Gastroesophageal sphincter (tissue), 4 donors: ENCODE data around the gene MIB1. TPM values are rescaled to one million over a fixed set of nuclear protein-coding genes. Genes with fewer than 3 reads are reported as not detected.
"Not testable (repeated sequence)": the region's sequence is repeated elsewhere in the genome, so short reads cannot be mapped to it uniquely, and the experiment has no call there.

Experiments
- ATAC-seq: fragments of 150-250 bp; one replicate; pipeline ENCODE4 v1.9.1; 2016; ENCODE audit warnings: mild to moderate bottlenecking, moderate library complexity
- H3K27ac ChIP-seq, 4 donors: fragments of 200-600 bp; sonication (generic) in 3 of 4; 1 replicate in 3 of 4; 2 replicates in 1 of 4; pipeline ENCODE4 v1.5.1; 2016 to 2019
- H3K27me3 ChIP-seq: fragments of 200-600 bp; sonication (generic); one replicate; pipeline ENCODE4 v1.5.1; 2019
- H3K36me3 ChIP-seq, 2 donors: fragments of 200-600 bp; sonication (generic); one replicate each; pipeline ENCODE4 v1.5.1; 2019; ENCODE audit warnings: control low read depth in 1 of 2
- H3K4me1 ChIP-seq, 3 donors: fragments of 200-600 bp; sonication (generic); 1 replicate in 2 of 3; 2 replicates in 1 of 3; pipeline ENCODE4 v1.5.1; 2016 to 2019; ENCODE audit warnings: control low read depth in 2 of 3
- H3K4me3 ChIP-seq, 2 donors: fragments of 200-600 bp; sonication (generic); one replicate each; pipeline ENCODE4 v1.5.1; 2019; ENCODE audit warnings: mild to moderate bottlenecking in 1 of 2, moderate library complexity in 1 of 2
- H3K9me3 ChIP-seq, 3 donors: fragments of 200-600 bp; sonication (generic); one replicate each; pipeline ENCODE4 v1.5.1; 2017 to 2019; ENCODE audit warnings: control low read depth in 2 of 3
- EP300 ChIP-seq: sonication (generic); formaldehyde crosslinking; IDR thresholded peaks from one replicate; pipeline ENCODE4 v1.6.1; 2017; ENCODE audit warnings: antibody characterized with exemption, mild to moderate bottlenecking
- POLR2A ChIP-seq, 2 donors: fragments of 450-650 bp; IDR thresholded peaks; one replicate each; pipeline ENCODE4 v1.6.1; 2017; ENCODE audit warnings: antibody characterized with exemption in 2 of 2, mild to moderate bottlenecking in 2 of 2, moderate library complexity in 1 of 2
- POLR2AphosphoS5 ChIP-seq: sonication (generic); formaldehyde crosslinking; IDR thresholded peaks from one replicate; pipeline ENCODE4 v1.6.1; 2017; ENCODE audit warnings: antibody characterized with exemption
- WGBS, 2 donors: methylation state at CpG; one replicate each; pipeline ENCODE4 v1.1.5; 2018; ENCODE audit warnings: low coverage in 1 of 2; 5-methylcytosine and 5-hydroxymethylcytosine counted together
- total RNA-seq, 4 donors: library from RNA; depleted of rRNA; stranded (reverse); fragments of >200 nt; gene quantifications; one replicate each; pipeline ENCODE4 v1.1.0, GENCODE V29; 2016
- TF ChIP-seq, protein P1 (sequence below), 4 experiments: fragments of 200-600 bp in 2 of 4; fragments of 450-650 bp in 2 of 4; sonication (generic) in 1 of 4; IDR thresholded peaks; one replicate each; pipeline ENCODE4 v1.5.1; 2017 to 2019; ENCODE audit warnings: antibody characterized with exemption in 4 of 4, mild to moderate bottlenecking in 2 of 4, moderate library complexity in 2 of 4

The MIB1 gene
- total RNA-seq, 4 donors from 2014 or later, result 43.7 to 57.7 (median 47.3) TPM

DNA sequence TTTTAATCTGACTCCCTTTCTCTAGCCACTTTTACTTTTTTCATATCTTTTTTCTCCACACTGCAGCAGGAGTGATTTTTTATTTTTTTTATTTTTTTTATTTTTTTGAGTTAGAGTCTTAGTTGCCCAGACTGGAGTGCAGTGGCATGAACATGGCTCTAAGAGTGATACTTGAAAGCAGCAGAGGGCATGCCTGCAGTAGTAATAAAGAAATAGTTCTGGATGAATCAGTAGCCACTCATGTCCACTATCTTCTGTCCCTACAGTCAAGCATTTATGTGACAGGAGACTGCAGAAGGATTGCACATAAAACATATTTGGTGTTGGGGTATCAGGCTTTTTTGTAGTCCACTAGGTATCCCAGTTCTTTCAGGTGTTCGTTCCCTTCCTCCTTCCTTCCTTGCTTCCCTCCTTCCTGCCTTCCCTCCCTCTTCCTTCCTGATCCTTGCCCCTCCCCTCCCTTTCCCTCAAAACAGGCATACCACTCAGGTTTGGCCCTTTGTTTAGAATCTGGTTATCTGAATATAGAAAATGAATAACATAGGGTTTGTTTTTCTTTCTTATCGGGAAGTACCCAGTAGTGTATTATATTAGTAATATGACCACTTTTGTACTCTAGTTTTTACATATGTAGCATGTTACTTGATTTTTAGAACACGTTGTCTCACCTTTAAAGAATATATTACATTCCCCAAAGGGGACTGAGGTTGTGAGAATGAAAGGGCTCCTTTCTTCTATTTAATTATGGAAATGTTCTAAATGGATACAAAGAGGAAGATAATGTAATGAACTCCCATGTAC is 23.5 kb downstream of the MIB1 start:
- ATAC-seq, result no peak
- peaks cover 0 to 45% (median 4%) of the 10 kb centered on the region in 3 donors for H3K4me1 ChIP-seq
- TF ChIP-seq POLR2A (IDR thresholded peaks at IDR 0.05) (no peak), POLR2AphosphoS5 (no peak), EP300 (no peak)
- TF ChIP-seq, protein P1, sequence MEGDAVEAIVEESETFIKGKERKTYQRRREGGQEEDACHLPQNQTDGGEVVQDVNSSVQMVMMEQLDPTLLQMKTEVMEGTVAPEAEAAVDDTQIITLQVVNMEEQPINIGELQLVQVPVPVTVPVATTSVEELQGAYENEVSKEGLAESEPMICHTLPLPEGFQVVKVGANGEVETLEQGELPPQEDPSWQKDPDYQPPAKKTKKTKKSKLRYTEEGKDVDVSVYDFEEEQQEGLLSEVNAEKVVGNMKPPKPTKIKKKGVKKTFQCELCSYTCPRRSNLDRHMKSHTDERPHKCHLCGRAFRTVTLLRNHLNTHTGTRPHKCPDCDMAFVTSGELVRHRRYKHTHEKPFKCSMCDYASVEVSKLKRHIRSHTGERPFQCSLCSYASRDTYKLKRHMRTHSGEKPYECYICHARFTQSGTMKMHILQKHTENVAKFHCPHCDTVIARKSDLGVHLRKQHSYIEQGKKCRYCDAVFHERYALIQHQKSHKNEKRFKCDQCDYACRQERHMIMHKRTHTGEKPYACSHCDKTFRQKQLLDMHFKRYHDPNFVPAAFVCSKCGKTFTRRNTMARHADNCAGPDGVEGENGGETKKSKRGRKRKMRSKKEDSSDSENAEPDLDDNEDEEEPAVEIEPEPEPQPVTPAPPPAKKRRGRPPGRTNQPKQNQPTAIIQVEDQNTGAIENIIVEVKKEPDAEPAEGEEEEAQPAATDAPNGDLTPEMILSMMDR (IDR thresholded peaks at IDR 0.05), result no peak
- H3K4me3 ChIP-seq, result no peak overlapping the region
- no peaks in the 10 kb centered on the region for H3K27me3 ChIP-seq
- H3K9me3 ChIP-seq, result no peaks in the 10 kb centered on the region
- WGBS, 2 donors, result 81 to 96% methylated on average over 3 of the region's 3 CpGs
- H3K36me3 ChIP-seq, result peaks cover 2 to 35% of the 10 kb centered on the region in 2 donors
- no peak overlapping the region for H3K27ac ChIP-seq

DNA sequence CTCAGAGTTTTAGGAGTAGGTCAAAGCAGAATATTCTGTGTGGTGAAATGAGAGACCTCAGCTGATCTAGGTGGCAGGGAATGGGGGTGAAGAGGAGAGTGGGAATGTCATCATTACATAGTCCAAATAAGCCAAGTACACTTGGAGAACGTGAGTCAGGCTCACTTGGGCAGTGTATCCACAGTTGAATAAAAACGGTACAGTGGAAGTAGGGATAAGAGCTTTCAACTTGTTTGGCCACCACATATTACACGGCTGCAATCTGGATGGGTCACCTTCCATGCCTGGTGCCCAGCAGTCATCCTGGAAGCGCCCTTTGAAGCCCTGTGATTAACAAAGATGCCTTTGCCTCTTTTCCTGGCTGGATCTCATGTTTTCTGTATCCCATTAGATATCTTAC is 28.6 kb downstream of the MIB1 start:
- TF ChIP-seq POLR2AphosphoS5 (no peak), POLR2A (IDR thresholded peaks at IDR 0.05) (no peak), EP300 (no peak)
- TF ChIP-seq, protein P1 (IDR thresholded peaks at IDR 0.05), result no peak
- WGBS, 2 donors, result 90 to 91% methylated on average over 4 of the region's 4 CpGs
- ATAC-seq, result no peak

DNA sequence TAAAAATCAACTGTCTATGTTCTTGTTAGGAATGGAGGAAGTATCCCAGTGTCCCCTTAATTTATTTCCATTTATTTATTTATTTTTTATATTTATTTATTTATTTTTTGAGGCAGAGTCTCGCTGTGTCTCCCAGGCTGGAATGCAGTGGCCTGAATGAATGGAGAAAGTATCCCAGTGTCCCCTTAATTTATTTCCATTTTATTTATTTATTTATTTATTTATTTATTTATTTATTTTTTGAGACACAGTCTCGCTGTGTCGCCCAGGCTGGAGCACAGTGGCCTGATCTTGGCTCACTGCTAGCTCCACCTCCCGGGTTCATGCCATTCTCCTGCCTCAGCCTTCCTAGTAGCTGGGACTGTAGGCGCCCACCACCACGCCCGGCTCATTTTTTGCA is 34.1 kb downstream of the MIB1 start:
- no peak overlapping the region for H3K27ac ChIP-seq
- no peak overlapping the region for H3K4me3 ChIP-seq
- H3K4me1 ChIP-seq, result peaks cover 0 to 6% (median 0%) of the 10 kb centered on the region in 3 donors
- peaks cover 0 to 46% of the 10 kb centered on the region in 2 donors for H3K36me3 ChIP-seq
- ATAC-seq, result no peak
- H3K9me3 ChIP-seq, result no peaks in the 10 kb centered on the region
- no peaks in the 10 kb centered on the region for H3K27me3 ChIP-seq
- 100% methylated on average over 1 of the region's 7 CpGs; no CpG with 5 or more reads in 1 of the 2 donors for WGBS, 2 donors
- no peak for TF ChIP-seq POLR2A (IDR thresholded peaks at IDR 0.05)

More for the DNA sequence above, 28.6 kb downstream of the MIB1 start:
- Histone ChIP-seq H3K4me3 (no peak overlapping the region), H3K36me3 (peaks cover 2 to 58% of the 10 kb centered on the region in 2 donors), H3K27me3 (no peaks in the 10 kb centered on the region), H3K9me3 (no peaks in the 10 kb centered on the region), H3K4me1 (peaks cover 0 to 9% (median 0%) of the 10 kb centered on the region in 3 donors), H3K27ac (no peak overlapping the region)

DNA sequence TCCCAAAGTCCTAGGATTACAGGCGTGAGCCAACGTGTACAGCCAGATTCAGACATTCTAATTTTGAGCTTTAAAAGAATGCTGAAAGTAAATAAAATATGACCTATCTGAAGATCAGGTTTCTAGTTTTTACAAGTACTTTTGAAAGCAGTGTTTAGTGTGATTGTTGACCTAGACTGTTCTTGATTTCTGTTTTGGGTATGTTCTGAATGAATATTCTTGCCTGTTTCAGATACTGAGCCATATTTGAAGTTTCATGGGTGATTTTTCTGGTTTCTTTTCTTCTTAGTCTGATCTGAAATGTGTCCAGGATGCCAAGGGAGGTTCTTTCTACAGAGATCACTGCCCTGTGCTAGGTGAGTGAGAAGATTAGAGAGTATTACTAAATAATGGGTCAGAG is 37.2 kb downstream of the MIB1 start:
- H3K36me3 ChIP-seq, result peaks cover 0 to 55% of the 10 kb centered on the region in 2 donors
- H3K4me3 ChIP-seq, result no peak overlapping the region
- H3K9me3 ChIP-seq, result no peaks in the 10 kb centered on the region
- no peaks in the 10 kb centered on the region for H3K27me3 ChIP-seq
- H3K27ac ChIP-seq, result no peak overlapping the region
- WGBS, 2 donors, result 45% methylated on average over 2 of the region's 2 CpGs; no CpG with 5 or more reads in 1 of the 2 donors
- peaks cover 0 to 6% (median 0%) of the 10 kb centered on the region in 3 donors for H3K4me1 ChIP-seq
- TF ChIP-seq, protein P1 (IDR thresholded peaks at IDR 0.05), result no peak
- TF ChIP-seq EP300 (no peak), POLR2A (IDR thresholded peaks at IDR 0.05) (no peak), POLR2AphosphoS5 (no peak)
- ATAC-seq, result no peak

DNA sequence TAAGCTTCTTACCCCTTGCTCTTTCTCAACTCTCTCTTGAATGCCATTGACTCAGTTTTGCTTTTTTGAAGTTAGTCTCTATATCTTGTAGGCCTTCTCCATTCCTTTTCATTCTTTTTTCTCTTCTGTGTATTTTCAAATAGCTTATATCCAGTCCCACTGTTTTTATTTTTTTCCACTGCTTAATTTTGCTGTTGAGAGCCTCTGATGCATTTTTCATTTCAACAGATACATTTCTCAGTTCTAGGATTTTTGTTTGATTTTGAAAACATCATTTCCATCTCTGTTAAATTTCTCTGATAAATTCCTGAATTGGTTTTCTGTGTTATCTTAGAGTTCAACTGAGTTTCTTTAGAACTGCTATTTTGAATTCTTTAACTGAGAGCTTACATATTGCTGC is 45.9 kb downstream of the MIB1 start:
- Histone ChIP-seq H3K27me3 (no peaks in the 10 kb centered on the region), H3K9me3 (peaks cover 0 to 18% (median 0%) of the 10 kb centered on the region in 3 donors), H3K4me3 (no peak overlapping the region), H3K36me3 (peaks cover 5 to 84% of the 10 kb centered on the region in 2 donors), H3K27ac (no peak overlapping the region), H3K4me1 (no peaks in the 10 kb centered on the region)
- no peak for ATAC-seq
- TF ChIP-seq POLR2A (IDR thresholded peaks at IDR 0.05), result no peak

DNA sequence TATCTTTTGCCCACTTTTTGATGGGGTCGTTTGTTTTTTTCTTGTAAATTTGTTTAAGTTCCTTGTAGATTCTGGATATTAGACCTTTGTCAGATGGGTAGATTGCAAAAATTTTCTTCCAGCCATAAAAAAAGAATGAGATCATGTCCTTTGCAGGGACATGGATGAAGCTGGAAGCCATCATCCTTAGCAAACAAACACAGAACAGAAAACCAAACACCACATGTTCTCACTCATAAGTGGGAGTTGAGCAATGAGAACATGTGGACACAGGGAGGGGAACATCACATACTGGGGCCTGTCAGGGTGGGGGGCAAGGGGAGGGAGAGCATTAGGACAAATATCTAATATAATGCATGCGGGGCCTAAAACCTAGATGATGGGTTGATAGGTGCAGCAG is 55.5 kb downstream of the MIB1 start:
- H3K27me3 ChIP-seq, H3K9me3 ChIP-seq, ATAC-seq, H3K4me3 ChIP-seq: not testable (repeated sequence)
- peak; percentile 32 for TF ChIP-seq POLR2AphosphoS5
- peaks cover 0 to 11% (median 0%) of the 10 kb centered on the region in 3 donors for H3K4me1 ChIP-seq
- 56 to 63% methylated on average over 1 to 2 of the region's 2 CpGs for WGBS, 2 donors
- peak overlapping the region in 1 of 4 donors; percentile 33 for H3K27ac ChIP-seq
- peaks cover 0 to 12% of the 10 kb centered on the region in 2 donors for H3K36me3 ChIP-seq
